ENCODE measurements around the gene MTMR11.

DNA sequence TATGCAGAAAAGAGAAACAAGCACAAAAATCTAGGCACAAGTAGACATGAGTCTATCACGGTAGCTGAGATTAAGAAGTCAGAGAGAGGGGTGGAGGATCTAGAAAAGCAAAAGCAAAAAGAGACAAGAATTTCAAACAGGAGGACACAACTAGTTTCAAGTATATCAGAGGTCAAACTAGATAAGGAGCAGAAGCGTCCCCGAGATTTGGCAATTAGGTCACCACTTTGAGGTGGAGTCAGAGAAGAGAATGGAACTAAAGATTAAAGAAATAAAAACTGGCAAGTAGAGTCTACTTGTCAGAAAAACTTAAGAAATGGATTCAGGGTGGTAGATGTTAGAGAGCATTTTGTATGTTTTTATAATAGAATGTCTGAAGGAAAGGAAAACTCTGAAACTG is 11.3 kb downstream of the MTMR11 start:
- TF ChIP-seq, protein P1, sequence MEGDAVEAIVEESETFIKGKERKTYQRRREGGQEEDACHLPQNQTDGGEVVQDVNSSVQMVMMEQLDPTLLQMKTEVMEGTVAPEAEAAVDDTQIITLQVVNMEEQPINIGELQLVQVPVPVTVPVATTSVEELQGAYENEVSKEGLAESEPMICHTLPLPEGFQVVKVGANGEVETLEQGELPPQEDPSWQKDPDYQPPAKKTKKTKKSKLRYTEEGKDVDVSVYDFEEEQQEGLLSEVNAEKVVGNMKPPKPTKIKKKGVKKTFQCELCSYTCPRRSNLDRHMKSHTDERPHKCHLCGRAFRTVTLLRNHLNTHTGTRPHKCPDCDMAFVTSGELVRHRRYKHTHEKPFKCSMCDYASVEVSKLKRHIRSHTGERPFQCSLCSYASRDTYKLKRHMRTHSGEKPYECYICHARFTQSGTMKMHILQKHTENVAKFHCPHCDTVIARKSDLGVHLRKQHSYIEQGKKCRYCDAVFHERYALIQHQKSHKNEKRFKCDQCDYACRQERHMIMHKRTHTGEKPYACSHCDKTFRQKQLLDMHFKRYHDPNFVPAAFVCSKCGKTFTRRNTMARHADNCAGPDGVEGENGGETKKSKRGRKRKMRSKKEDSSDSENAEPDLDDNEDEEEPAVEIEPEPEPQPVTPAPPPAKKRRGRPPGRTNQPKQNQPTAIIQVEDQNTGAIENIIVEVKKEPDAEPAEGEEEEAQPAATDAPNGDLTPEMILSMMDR (IDR thresholded peaks at IDR 0.05; ENCODE audit: poor library complexity): no peak
- no peak for TF ChIP-seq EZH2phosphoT487 (IDR thresholded peaks at IDR 0.05; ENCODE audit: low read depth, severe bottlenecking, unreplicated experiment)
